ENCODE measurements around the gene GPATCH1.

DNA sequence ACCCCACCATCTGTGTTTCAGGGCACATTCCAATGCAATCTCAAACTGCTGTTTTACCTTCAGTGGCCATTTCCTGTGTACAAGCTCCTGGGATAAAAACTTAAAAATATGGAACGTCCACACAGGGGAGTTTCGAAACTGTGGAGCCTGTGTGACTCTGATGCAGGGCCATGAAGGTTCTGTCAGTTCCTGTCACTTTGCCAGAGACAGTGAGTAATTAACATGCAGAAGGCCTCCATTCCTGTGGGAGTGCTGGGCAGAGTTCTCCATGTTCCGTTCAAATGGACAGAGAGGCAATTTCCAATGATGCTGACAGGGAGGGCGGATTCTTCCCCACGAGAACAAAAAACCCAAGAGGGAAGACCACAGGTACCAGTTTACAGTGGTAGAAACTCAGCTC is 75.4 kb downstream of the GPATCH1 start:
- TF ChIP-seq ZBTB49 (tag by site-specific recombination; IDR thresholded peaks at IDR 0.05; ENCODE audit: low read depth) (no peak), YY1 (tag by site-specific recombination; IDR thresholded peaks at IDR 0.05) (no peak), ZNF174 (tag by site-specific recombination; IDR thresholded peaks at IDR 0.05) (no peak)
